G401.6 (cell line): ENCODE results near the gene PARVB.

Source experiments
- FAIRE-seq: peaks from 2 replicates; lab custom pipeline; 2012; peaks lifted over from hg19 to GRCh38; lab: Jason Lieb, UNC

The PARVB gene

DNA sequence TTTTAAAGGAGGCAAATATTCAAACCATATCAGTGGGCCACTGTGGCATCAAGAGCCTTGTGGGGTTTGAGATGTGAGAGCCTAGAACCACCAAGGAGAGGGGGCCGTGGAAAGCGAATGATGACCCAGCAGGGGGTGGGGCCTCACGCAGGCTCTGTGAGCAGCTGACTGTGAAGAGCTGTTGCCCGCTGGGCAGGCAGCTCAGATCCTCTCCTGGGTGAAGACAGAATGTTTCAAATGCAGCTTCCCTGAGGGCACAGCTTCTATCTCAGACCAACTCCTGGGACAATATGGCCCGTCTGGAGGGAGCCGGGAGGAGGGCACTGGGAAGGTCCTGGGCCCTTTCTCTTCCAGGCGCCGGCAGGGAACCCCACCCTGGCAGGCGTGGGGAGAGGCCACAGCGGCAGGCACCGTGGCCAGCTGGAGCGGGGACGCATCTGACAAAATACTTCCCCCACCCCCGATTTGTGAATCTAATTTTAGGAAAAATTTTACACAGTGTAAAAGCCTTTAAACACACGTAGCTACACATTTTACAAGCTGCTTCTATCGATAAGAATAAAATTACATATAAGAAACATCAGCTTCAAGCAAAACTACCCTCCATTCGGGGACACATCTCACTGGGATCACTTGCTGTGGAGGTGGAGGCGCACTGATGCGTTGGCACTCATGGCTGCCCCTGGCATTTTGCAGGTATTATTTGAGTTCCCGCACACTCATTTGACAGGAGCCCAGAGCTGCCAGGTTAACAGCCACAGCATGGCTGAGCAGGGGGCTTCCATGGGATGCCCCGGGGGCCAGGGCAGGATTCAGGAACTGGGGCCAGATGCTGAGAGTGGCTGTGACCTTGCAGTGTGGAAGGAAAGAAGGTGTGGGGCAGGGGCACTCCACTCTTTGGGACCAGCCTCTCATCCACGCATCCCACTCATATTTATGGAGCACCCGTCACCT lies 196.9 kb downstream of the PARVB start:
- no peak for FAIRE-seq

- FAIRE-seq: no peak
Observed at GRCh38 chr22:44221710-44222475, 197.8 kb downstream of the PARVB start.
